ENCODE results near the gene AUTS2. TPM values are rescaled to one million over a fixed set of nuclear protein-coding genes. Genes with fewer than 3 reads are reported as not detected.

The AUTS2 gene
- total and polyA plus RNA-seq, 2 donors (not counting 1 experiment from before 2014, with no cell fraction given): 0.60 to 9.1 TPM

DNA sequence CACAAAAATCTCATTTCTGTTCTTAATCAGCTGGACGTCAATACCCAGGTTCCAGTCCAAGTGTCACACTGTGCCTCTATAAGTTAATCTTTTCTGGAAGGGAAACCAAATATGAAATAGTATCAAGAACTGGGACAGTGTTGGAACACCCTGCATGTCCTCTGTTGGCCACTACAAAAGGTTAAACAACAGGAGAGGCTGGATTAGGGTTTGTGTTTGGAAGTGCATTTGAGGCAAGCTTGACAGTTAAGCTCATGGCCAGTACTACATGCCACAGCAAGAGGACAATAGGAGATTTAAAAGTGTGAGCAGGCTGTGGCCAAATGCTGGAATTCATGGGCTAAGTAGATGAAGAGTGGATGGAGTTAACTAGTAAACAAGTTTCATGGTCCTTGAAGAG lies 751.5 kb downstream of the AUTS2 start:
- Histone ChIP-seq H3K4me1 (ENCODE audit: control insufficient read depth, extremely low read depth, insufficient read depth, low read length) (no peaks in the 10 kb centered on the region), H3K79me2 (ENCODE audit: control insufficient read depth, insufficient read depth, low read length) (no peaks in the 10 kb centered on the region)

DNA sequence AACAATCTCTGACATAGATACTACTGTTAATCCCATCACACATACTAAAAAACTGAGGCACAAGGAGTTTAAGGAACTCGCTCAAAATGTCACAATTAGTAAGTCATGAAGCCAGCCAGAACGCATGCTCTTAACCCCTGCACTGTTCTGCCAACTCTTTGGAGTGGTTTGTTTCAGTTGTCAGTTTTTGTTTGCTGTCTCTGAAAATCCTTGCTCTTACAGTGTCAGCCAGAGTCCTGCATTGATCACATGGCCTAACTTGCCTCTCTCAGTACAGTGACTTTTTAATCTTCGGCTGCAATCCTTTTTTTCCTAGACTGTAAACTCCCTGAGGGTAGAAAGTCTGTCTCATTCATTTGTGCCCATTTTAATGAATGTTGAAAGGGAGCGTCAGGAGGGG lies 753.8 kb downstream of the AUTS2 start:
- no peak overlapping the region for H3K4me3 ChIP-seq (replicated peaks in 1 of 4; ENCODE audit: control extremely low read depth in 1 of 4, insufficient read depth in 1 of 4, low read depth in 3 of 4, low read length in 4 of 4)
- H3K27ac ChIP-seq (ENCODE audit: insufficient read depth, low read length): no peak overlapping the region
- no peak for DNase-seq (ENCODE audit: low read depth in 2 of 2)
- H2AFZ ChIP-seq (ENCODE audit: low read length): no peak overlapping the region
- H3K9me3 ChIP-seq (ENCODE audit: control insufficient read depth, insufficient read depth, low read depth, low read length): no peaks in the 10 kb centered on the region
- no peaks in the 10 kb centered on the region for H3K27me3 ChIP-seq (ENCODE audit: control insufficient read depth, insufficient read depth, low read length)
- H3K4me2 ChIP-seq (ENCODE audit: extremely low read depth, insufficient read depth, low read length): no peak overlapping the region
- no peak overlapping the region for H3K9ac ChIP-seq (ENCODE audit: insufficient read depth, low read length)
- H3K36me3 ChIP-seq (ENCODE audit: control insufficient read depth, insufficient read depth, low read length): no peaks in the 10 kb centered on the region
- no peaks in the 10 kb centered on the region for H3K4me1 ChIP-seq (ENCODE audit: control insufficient read depth, extremely low read depth, insufficient read depth, low read length)
- H4K20me1 ChIP-seq (ENCODE audit: control insufficient read depth, extremely low read depth, insufficient read depth, low read length): no peaks in the 10 kb centered on the region
- TF ChIP-seq CTCF (conservative IDR thresholded peaks at IDR 0.05 in 1 of 2, IDR thresholded peaks at IDR 0.05 in 1 of 2; ENCODE audit: low read depth in 1 of 2, low read length in 2 of 2): no peak
- no peak for TF ChIP-seq EZH2 (IDR thresholded peaks at IDR 0.05; ENCODE audit: low read length, missing control alignments)
- no peaks in the 10 kb centered on the region for H3K79me2 ChIP-seq (ENCODE audit: control insufficient read depth, insufficient read depth, low read length)

More for the DNA sequence above, 751.5 kb downstream of the AUTS2 start:
- no peaks in the 10 kb centered on the region for H3K27me3 ChIP-seq (ENCODE audit: control insufficient read depth, insufficient read depth, low read length)
- no peaks in the 10 kb centered on the region for H3K36me3 ChIP-seq (ENCODE audit: control insufficient read depth, insufficient read depth, low read length)
- H2AFZ ChIP-seq (ENCODE audit: low read length): no peak overlapping the region
- DNase-seq (ENCODE audit: low read depth in 2 of 2): no peak
- H3K27ac ChIP-seq (ENCODE audit: insufficient read depth, low read length): no peak overlapping the region
- H3K9me3 ChIP-seq (ENCODE audit: control insufficient read depth, insufficient read depth, low read depth, low read length): no peaks in the 10 kb centered on the region
- no peak overlapping the region for H3K4me3 ChIP-seq (replicated peaks in 1 of 4; ENCODE audit: control extremely low read depth in 1 of 4, insufficient read depth in 1 of 4, low read depth in 3 of 4, low read length in 4 of 4)
- no peak overlapping the region for H3K9ac ChIP-seq (ENCODE audit: insufficient read depth, low read length)
- H4K20me1 ChIP-seq (ENCODE audit: control insufficient read depth, extremely low read depth, insufficient read depth, low read length): no peaks in the 10 kb centered on the region
- H3K4me2 ChIP-seq (ENCODE audit: extremely low read depth, insufficient read depth, low read length): no peak overlapping the region
- no peak for TF ChIP-seq EZH2 (IDR thresholded peaks at IDR 0.05; ENCODE audit: low read length, missing control alignments)
- TF ChIP-seq CTCF (conservative IDR thresholded peaks at IDR 0.05 in 1 of 2, IDR thresholded peaks at IDR 0.05 in 1 of 2; ENCODE audit: low read depth in 1 of 2, low read length in 2 of 2): no peak

DNA sequence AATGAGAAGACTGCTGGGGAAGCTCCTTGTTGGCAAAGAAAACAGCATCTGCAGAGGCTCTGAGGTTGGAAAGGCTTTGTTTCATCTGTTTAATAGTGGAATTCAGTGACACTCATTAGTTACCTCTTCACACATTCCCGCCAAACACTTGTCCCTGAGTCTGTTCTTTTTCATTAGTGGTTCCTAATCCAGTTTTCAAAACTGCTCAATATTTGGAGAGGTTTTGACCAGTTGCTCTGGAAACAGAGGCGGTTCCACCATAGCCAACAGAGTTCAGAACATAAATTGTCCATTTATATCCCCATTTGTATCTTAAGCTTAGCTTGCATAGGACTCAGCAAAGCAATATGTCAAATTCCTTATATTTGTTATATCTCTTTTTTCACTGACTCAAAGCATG lies 754.6 kb downstream of the AUTS2 start:
- Histone ChIP-seq H3K27me3 (ENCODE audit: control insufficient read depth, insufficient read depth, low read length) (no peaks in the 10 kb centered on the region), H3K36me3 (ENCODE audit: control insufficient read depth, insufficient read depth, low read length) (no peaks in the 10 kb centered on the region), H2AFZ (ENCODE audit: low read length) (no peak overlapping the region), H3K4me2 (ENCODE audit: extremely low read depth, insufficient read depth, low read length) (no peak overlapping the region), H3K9ac (ENCODE audit: insufficient read depth, low read length) (no peak overlapping the region), H3K4me3 (replicated peaks in 1 of 4; ENCODE audit: control extremely low read depth in 1 of 4, insufficient read depth in 1 of 4, low read depth in 3 of 4, low read length in 4 of 4) (no peak overlapping the region), H4K20me1 (ENCODE audit: control insufficient read depth, extremely low read depth, insufficient read depth, low read length) (no peaks in the 10 kb centered on the region), H3K27ac (ENCODE audit: insufficient read depth, low read length) (no peak overlapping the region), H3K9me3 (ENCODE audit: control insufficient read depth, insufficient read depth, low read depth, low read length) (no peaks in the 10 kb centered on the region), H3K79me2 (ENCODE audit: control insufficient read depth, insufficient read depth, low read length) (no peaks in the 10 kb centered on the region), H3K4me1 (ENCODE audit: control insufficient read depth, extremely low read depth, insufficient read depth, low read length) (no peaks in the 10 kb centered on the region)
- no peak for TF ChIP-seq CTCF (conservative IDR thresholded peaks at IDR 0.05 in 1 of 2, IDR thresholded peaks at IDR 0.05 in 1 of 2; ENCODE audit: low read depth in 1 of 2, low read length in 2 of 2)
- TF ChIP-seq EZH2 (IDR thresholded peaks at IDR 0.05; ENCODE audit: low read length, missing control alignments): no peak
- no peak for DNase-seq (ENCODE audit: low read depth in 2 of 2)
